GM23248 (cell line): ENCODE measurements around the gene TNIP3. TPM values are rescaled to one million over a fixed set of nuclear protein-coding genes. Genes with fewer than 3 reads are reported as not detected.

Experiments
- DNase-seq: peaks from one replicate; pipeline ENCODE4 v3.0.0-alpha.2; 2015
- H2AFZ ChIP-seq: fragments of 200-600 bp; sonication (generic); 2 replicates; pipeline ENCODE4 v1.6.1; 2016; ENCODE audit warnings: antibody characterized with exemption
- H3F3A ChIP-seq: fragments of 200-600 bp; sonication (generic); 2 replicates; pipeline ENCODE4 v1.6.1; 2016; ENCODE audit warnings: mild to moderate bottlenecking, antibody characterized with exemption, mixed run types; ENCODE audit not compliant: insufficient read depth
- H3K27ac ChIP-seq: fragments of 200-600 bp; sonication (generic); 2 replicates; pipeline ENCODE4 v1.5.1; 2016; ENCODE audit warnings: mild to moderate bottlenecking
- H3K27me3 ChIP-seq: fragments of 200-600 bp; sonication (generic); replicated peaks from 2 replicates; pipeline ENCODE4 v1.6.1; 2016; ENCODE audit warnings: mild to moderate bottlenecking; ENCODE audit not compliant: insufficient read depth
- H3K36me3 ChIP-seq: fragments of 200-600 bp; sonication (generic); 2 replicates; pipeline ENCODE4 v1.6.1; 2016; ENCODE audit warnings: low read depth, mild to moderate bottlenecking
- H3K4me1 ChIP-seq: fragments of 200-600 bp; sonication (generic); 2 replicates; pipeline ENCODE4 v1.6.1; 2016; ENCODE audit warnings: mild to moderate bottlenecking; ENCODE audit not compliant: insufficient read depth
- H3K4me2 ChIP-seq: fragments of 200-600 bp; sonication (generic); one replicate; pipeline ENCODE4 v1.6.1; 2016; ENCODE audit warnings: mild to moderate bottlenecking; ENCODE audit not compliant: unreplicated experiment
- H3K4me3 ChIP-seq: fragments of 200-600 bp; sonication (generic); 2 replicates; pipeline ENCODE4 v1.5.1; 2016; ENCODE audit warnings: mild to moderate bottlenecking
- H3K79me2 ChIP-seq: fragments of 200-600 bp; sonication (generic); 2 replicates; pipeline ENCODE4 v1.6.1; 2016; ENCODE audit warnings: mild to moderate bottlenecking; ENCODE audit not compliant: insufficient read depth
- H3K9ac ChIP-seq: fragments of 200-600 bp; sonication (generic); 2 replicates; pipeline ENCODE4 v1.6.1; 2016; ENCODE audit warnings: mild to moderate bottlenecking
- H3K9me2 ChIP-seq: fragments of 200-600 bp; sonication (generic); 2 replicates; pipeline ENCODE4 v1.6.1; 2016; ENCODE audit warnings: mixed run types, mild to moderate bottlenecking, moderate library complexity; ENCODE audit not compliant: insufficient read depth
- H3K9me3 ChIP-seq: fragments of 200-600 bp; sonication (generic); one replicate; pipeline ENCODE4 v1.6.1; 2017; ENCODE audit warnings: low read depth
- H4K20me1 ChIP-seq: fragments of 200-600 bp; sonication (generic); 2 replicates; pipeline ENCODE4 v1.6.0; 2016; ENCODE audit not compliant: insufficient read depth
- EZH2 ChIP-seq: fragments of 200-600 bp; sonication (generic); IDR thresholded peaks from 2 replicates; pipeline ENCODE4 v1.6.1; 2018; ENCODE audit warnings: antibody characterized with exemption, mild to moderate bottlenecking; ENCODE audit not compliant: insufficient read depth, poor library complexity, severe bottlenecking
- EZH2phosphoT487 ChIP-seq: fragments of 200-600 bp; sonication (generic); IDR thresholded peaks from 2 replicates; pipeline ENCODE4 v1.6.1; 2018; ENCODE audit warnings: antibody characterized with exemption, moderate library complexity, mild to moderate bottlenecking, low read depth; ENCODE audit not compliant: insufficient read depth
- WGBS, 2 experiments: methylation state at CpG; one replicate each; pipeline ENCODE4 v1.1.6; 2015 to 2017; ENCODE audit warnings: low lambda C conversion rate in 2 of 2, low coverage in 1 of 2; ENCODE audit errors: missing lambda C conversion rate in 2 of 2; 5-methylcytosine and 5-hydroxymethylcytosine counted together
- in situ Hi-C: fragments of 300-500 bp; cut with MboI; formaldehyde crosslinking; loops from 2 replicates; pipeline ENCODE4 v1.15.0; 2020
- polyA plus RNA-seq: library from polyadenylated mRNA; unstranded; fragments of >200 nt; fragmentation: Nextera tagmentation; extraction: Ambion mirVana; gene quantifications from 2 replicates; pipeline ENCODE4 v1.2.1, GENCODE V29; 2016
- total RNA-seq: library from RNA; depleted of rRNA; stranded (reverse); fragments of >200 nt; shearing (Covaris generic); gene quantifications from 2 replicates; pipeline ENCODE4 v1.2.3, GENCODE V29; 2014

TNIP3 gene
- total and polyA plus RNA-seq, 2 experiments from 2014 or later = 0.76 to 2.2 TPM

DNA sequence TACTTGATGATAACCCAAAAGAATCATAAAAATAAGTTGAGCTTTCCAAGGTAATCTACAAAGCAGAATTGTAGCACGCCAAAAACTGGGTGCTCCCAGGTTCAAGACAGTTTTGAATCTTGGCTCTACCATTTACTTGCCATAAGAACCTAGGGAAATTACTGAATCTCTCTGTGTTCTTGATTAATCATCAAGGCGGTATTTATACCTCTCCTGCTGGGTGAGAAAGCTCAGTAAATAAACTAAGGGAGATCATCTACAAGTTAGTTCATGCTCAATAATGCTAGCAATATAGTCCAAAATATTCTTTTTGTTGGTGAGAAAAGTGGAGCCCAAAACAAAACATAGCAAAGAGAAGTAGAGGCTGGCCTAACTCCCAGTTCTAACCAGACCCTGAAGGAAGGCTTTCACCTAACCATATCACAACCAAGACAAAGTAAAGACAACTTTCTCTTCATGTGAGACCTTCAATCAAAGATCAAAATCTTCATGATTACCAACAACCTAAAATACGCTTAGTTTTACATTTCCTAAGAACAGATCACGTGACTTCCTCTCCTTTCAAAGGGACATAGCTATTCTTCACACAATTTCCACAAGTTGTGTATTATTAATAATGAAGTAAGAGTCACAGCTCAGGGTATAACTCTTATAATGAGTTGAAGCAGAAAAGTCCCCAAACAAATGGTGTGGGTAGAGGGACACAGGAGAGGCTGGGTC lies 34.4 kb downstream of the TNIP3 start:
- Histone ChIP-seq H3K27me3 (no peaks in the 10 kb centered on the region), H4K20me1 (no peaks in the 10 kb centered on the region), H3K79me2 (no peaks in the 10 kb centered on the region), H3K9me2 (no peaks in the 10 kb centered on the region), H3K9ac (no peak overlapping the region), H3K4me1 (no peaks in the 10 kb centered on the region), H3K4me2 (no peak overlapping the region), H3K9me3 (no peaks in the 10 kb centered on the region), H3F3A (no peaks in the 10 kb centered on the region), H3K36me3 (no peaks in the 10 kb centered on the region), H3K4me3 (no peak overlapping the region), H3K27ac (no peak overlapping the region), H2AFZ (no peak overlapping the region)
- in situ Hi-C loops = no loop called here
- TF ChIP-seq EZH2phosphoT487 (no peak), EZH2 (no peak)
- 77 to 86% methylated on average over 4 of the region's 4 CpGs for WGBS, 2 experiments
- no peak for DNase-seq

DNA sequence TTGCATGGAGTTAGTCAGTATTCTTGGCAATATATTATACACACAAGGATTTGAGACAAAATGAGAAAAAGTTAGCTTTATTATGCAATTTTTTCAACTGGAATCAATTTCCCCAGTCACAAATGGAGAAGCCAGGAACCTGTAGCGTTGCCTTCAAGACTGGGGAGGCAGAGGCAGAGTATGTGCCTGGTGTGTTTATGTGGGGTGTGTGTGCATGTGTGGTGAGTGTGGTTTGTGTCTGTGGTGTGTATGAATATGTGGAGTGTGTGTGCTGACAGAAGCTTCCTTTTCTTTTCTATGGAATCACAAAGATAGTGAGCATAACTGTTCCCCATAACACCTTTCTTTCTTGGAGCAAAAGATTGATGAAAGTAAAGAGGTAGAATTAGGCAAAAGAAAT lies 37.0 kb downstream of the TNIP3 start:
- Histone ChIP-seq H3K27me3 (no peaks in the 10 kb centered on the region), H3K27ac (no peak overlapping the region), H3K4me2 (no peak overlapping the region), H4K20me1 (no peaks in the 10 kb centered on the region), H3F3A (no peaks in the 10 kb centered on the region), H3K4me1 (no peaks in the 10 kb centered on the region), H3K9ac (no peak overlapping the region), H3K79me2 (no peaks in the 10 kb centered on the region), H3K9me3 (no peaks in the 10 kb centered on the region), H3K4me3 (no peak overlapping the region), H3K9me2 (no peaks in the 10 kb centered on the region), H2AFZ (no peak overlapping the region), H3K36me3 (no peaks in the 10 kb centered on the region)
- 28 to 29% methylated on average over 1 of the region's 1 CpG for WGBS, 2 experiments
- DNase-seq = no peak
- TF ChIP-seq EZH2 = no peak
- TF ChIP-seq EZH2phosphoT487 = no peak
- in situ Hi-C loops = no loop called here

DNA sequence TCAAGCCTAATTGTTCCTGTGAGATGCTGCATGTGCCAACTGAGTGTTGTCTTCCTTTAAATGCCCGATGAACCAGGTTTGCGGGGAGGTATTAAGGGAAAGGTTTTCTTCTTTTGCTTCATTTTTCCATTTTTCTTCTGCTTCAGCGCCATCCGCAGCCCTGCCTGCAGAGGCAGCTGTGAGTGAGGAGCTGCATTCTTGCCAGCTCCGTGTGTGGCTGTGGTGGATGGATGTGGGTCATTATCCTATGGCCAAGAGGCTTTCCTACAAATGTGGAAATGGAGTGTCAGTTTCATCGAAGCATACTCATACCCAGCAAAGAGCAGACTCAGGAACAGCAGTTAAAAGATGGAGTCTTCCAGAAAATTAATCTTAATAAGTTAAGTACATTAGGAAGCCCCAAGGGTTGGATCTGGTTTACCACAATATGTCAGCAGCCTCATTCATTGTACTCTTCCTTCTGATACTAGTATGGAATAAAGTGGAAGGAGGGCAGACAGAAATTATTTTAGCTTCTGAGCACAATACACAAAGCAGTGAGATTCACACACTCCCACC lies 37.6 kb downstream of the TNIP3 start:
- H3K9me2 ChIP-seq = no peaks in the 10 kb centered on the region
- no peaks in the 10 kb centered on the region for H3K9me3 ChIP-seq
- WGBS, 2 experiments = 80 to 88% methylated on average over 6 of the region's 6 CpGs
- H3K9ac ChIP-seq = no peak overlapping the region
- no peaks in the 10 kb centered on the region for H3K27me3 ChIP-seq
- H3K27ac ChIP-seq = no peak overlapping the region
- no peaks in the 10 kb centered on the region for H3K36me3 ChIP-seq
- H3K4me3 ChIP-seq = no peak overlapping the region
- no peaks in the 10 kb centered on the region for H3K79me2 ChIP-seq
- no peak for DNase-seq
- H2AFZ ChIP-seq = no peak overlapping the region
- in situ Hi-C loops = no loop called here
- no peaks in the 10 kb centered on the region for H4K20me1 ChIP-seq
- no peaks in the 10 kb centered on the region for H3F3A ChIP-seq
- no peaks in the 10 kb centered on the region for H3K4me1 ChIP-seq
- no peak overlapping the region for H3K4me2 ChIP-seq
- no peak for TF ChIP-seq EZH2
- no peak for TF ChIP-seq EZH2phosphoT487

DNA sequence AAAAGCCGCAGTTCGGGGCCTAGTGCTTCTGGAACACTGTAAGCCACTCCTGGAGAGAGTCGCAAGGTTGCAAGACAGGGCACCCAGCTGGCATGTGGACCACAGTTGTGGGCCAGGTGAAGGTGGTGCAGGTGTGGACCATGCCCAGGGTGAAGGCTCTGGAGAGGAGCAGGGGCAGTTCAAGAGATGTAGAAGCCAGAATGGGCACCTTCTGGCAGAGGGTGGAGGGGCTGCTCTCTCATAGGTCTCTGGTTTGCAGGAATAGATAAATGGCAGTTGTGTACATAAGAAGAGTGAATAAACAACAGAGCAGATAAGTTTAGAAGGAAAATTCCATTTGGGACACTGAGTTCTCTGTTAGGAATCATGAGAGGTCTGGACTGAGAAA lies 38.6 kb downstream of the TNIP3 start:
- H3K4me1 ChIP-seq = no peaks in the 10 kb centered on the region
- in situ Hi-C loops = no loop called here
- no peak overlapping the region for H3K4me2 ChIP-seq
- H3K4me3 ChIP-seq = no peak overlapping the region
- H3K9ac ChIP-seq = no peak overlapping the region
- no peaks in the 10 kb centered on the region for H3K9me3 ChIP-seq
- H3F3A ChIP-seq = no peaks in the 10 kb centered on the region
- no peaks in the 10 kb centered on the region for H3K79me2 ChIP-seq
- no peaks in the 10 kb centered on the region for H3K36me3 ChIP-seq
- DNase-seq = no peak
- WGBS, 2 experiments = 94 to 100% methylated on average over 3 of the region's 3 CpGs
- TF ChIP-seq EZH2 (no peak), EZH2phosphoT487 (no peak)
- H3K27me3 ChIP-seq = no peaks in the 10 kb centered on the region
- H2AFZ ChIP-seq = no peak overlapping the region
- H3K9me2 ChIP-seq = no peaks in the 10 kb centered on the region
- H3K27ac ChIP-seq = no peak overlapping the region
- H4K20me1 ChIP-seq = no peaks in the 10 kb centered on the region
